Ishikawa (cell line): Measurements from ENCODE around the gene ACSF3.

Source experiments
- CEBPB ChIP-seq: IDR thresholded peaks from 2 replicates; pipeline ENCODE4 v1.6.1; 2012
- CREB1 ChIP-seq: IDR thresholded peaks from 2 replicates; pipeline ENCODE4 v1.6.1; 2012; ENCODE audit warnings: low read depth
- EGR1 ChIP-seq: IDR thresholded peaks from 2 replicates; pipeline ENCODE4 v1.6.1; 2012
- EP300 ChIP-seq: IDR thresholded peaks from 2 replicates; pipeline ENCODE4 v1.6.1; 2012; ENCODE audit warnings: borderline replicate concordance
- FOXM1 ChIP-seq: IDR thresholded peaks from 2 replicates; pipeline ENCODE4 v1.6.1; 2012; ENCODE audit warnings: low read depth, borderline replicate concordance
- NFIC ChIP-seq: IDR thresholded peaks from 2 replicates; pipeline ENCODE4 v1.6.1; 2012
- RAD21 ChIP-seq: IDR thresholded peaks from 2 replicates; pipeline ENCODE4 v1.6.1; 2012; ENCODE audit warnings: low read depth
- TAF1 ChIP-seq: IDR thresholded peaks from 2 replicates; pipeline ENCODE4 v1.6.1; 2012; ENCODE audit warnings: low read depth, mild to moderate bottlenecking
- TCF12 ChIP-seq: IDR thresholded peaks from 2 replicates; pipeline ENCODE4 v1.6.1; 2012; ENCODE audit warnings: low read depth
- TEAD4 ChIP-seq: IDR thresholded peaks from 2 replicates; pipeline ENCODE4 v1.6.1; 2012
- YY1 ChIP-seq: IDR thresholded peaks from 2 replicates; pipeline ENCODE4 v1.6.1; 2012; ENCODE audit warnings: low read depth
- ZBTB7A ChIP-seq: IDR thresholded peaks from 2 replicates; pipeline ENCODE4 v1.6.1; 2012; ENCODE audit warnings: low read depth
- TF ChIP-seq, protein P1 (sequence below): IDR thresholded peaks from 2 replicates; pipeline ENCODE4 v1.6.1; 2012
- TF ChIP-seq, protein P2 (sequence below): IDR thresholded peaks from 2 replicates; pipeline ENCODE4 v1.6.1; 2012; ENCODE audit warnings: low read depth, mild to moderate bottlenecking
- TF ChIP-seq, protein P3 (sequence below): IDR thresholded peaks from 2 replicates; pipeline ENCODE4 v1.6.1; 2012

Gene ACSF3

DNA sequence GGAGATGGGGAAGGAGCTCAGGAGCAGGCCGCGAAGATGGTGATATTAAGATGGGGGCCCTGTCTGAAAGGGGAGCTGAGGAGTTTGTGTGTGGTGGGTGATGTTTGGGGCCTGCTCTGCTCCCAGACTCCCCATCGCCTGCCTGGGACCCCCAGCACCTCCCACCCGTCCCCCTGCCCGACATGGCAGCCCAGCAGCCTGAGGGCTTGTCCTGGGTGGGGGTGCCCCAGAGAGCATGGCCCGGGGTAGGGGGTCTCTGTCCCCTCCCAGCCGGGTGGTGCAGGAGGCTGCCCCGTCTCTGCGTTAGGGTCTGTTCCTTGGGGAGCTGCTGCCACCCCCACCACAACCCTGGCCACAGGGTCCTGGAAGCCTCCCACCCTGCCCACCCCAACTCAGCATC is 83.1 kb downstream of the ACSF3 start:
- TF ChIP-seq EP300 (no peak), CEBPB (no peak), FOXM1 (no peak), TCF12 (no peak), TEAD4 (no peak), EGR1 (no peak), TAF1 (no peak), CREB1 (no peak), ZBTB7A (no peak), NFIC (no peak)
- TF ChIP-seq, protein P1, sequence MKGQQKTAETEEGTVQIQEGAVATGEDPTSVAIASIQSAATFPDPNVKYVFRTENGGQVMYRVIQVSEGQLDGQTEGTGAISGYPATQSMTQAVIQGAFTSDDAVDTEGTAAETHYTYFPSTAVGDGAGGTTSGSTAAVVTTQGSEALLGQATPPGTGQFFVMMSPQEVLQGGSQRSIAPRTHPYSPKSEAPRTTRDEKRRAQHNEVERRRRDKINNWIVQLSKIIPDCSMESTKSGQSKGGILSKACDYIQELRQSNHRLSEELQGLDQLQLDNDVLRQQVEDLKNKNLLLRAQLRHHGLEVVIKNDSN: no peak
- TF ChIP-seq, protein P2, sequence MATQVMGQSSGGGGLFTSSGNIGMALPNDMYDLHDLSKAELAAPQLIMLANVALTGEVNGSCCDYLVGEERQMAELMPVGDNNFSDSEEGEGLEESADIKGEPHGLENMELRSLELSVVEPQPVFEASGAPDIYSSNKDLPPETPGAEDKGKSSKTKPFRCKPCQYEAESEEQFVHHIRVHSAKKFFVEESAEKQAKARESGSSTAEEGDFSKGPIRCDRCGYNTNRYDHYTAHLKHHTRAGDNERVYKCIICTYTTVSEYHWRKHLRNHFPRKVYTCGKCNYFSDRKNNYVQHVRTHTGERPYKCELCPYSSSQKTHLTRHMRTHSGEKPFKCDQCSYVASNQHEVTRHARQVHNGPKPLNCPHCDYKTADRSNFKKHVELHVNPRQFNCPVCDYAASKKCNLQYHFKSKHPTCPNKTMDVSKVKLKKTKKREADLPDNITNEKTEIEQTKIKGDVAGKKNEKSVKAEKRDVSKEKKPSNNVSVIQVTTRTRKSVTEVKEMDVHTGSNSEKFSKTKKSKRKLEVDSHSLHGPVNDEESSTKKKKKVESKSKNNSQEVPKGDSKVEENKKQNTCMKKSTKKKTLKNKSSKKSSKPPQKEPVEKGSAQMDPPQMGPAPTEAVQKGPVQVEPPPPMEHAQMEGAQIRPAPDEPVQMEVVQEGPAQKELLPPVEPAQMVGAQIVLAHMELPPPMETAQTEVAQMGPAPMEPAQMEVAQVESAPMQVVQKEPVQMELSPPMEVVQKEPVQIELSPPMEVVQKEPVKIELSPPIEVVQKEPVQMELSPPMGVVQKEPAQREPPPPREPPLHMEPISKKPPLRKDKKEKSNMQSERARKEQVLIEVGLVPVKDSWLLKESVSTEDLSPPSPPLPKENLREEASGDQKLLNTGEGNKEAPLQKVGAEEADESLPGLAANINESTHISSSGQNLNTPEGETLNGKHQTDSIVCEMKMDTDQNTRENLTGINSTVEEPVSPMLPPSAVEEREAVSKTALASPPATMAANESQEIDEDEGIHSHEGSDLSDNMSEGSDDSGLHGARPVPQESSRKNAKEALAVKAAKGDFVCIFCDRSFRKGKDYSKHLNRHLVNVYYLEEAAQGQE: no peak

DNA sequence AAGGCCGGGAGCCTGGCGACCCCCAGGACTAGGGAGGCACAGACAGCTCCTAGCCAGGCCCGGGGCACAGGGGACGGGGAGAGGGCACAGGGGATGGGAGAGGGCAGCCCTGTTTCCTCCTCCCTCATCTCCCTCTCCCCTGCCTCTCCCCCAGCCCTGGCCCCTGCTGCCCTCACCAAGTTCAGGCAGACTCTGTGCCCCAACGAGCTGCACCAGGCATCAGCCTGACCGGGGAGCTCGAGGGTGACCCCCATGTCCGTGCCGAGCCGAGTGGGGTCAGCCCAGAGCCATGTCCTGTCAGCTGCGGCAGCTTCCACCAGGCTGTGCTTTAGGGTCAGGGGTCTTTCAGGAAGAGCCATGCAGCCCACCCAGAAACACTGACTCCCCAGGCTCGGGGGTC is 83.8 kb downstream of the ACSF3 start:
- TF ChIP-seq FOXM1: no peak
- no peak for TF ChIP-seq TCF12
- no peak for TF ChIP-seq TAF1
- TF ChIP-seq TEAD4: no peak
- no peak for TF ChIP-seq CREB1
- TF ChIP-seq, protein P1: no peak
- TF ChIP-seq NFIC: no peak
- TF ChIP-seq ZBTB7A: no peak
- no peak for TF ChIP-seq EP300
- no peak for TF ChIP-seq RAD21
- TF ChIP-seq EGR1: no peak
- TF ChIP-seq, protein P3, sequence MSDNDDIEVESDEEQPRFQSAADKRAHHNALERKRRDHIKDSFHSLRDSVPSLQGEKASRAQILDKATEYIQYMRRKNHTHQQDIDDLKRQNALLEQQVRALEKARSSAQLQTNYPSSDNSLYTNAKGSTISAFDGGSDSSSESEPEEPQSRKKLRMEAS: no peak
- TF ChIP-seq, protein P2: no peak

DNA sequence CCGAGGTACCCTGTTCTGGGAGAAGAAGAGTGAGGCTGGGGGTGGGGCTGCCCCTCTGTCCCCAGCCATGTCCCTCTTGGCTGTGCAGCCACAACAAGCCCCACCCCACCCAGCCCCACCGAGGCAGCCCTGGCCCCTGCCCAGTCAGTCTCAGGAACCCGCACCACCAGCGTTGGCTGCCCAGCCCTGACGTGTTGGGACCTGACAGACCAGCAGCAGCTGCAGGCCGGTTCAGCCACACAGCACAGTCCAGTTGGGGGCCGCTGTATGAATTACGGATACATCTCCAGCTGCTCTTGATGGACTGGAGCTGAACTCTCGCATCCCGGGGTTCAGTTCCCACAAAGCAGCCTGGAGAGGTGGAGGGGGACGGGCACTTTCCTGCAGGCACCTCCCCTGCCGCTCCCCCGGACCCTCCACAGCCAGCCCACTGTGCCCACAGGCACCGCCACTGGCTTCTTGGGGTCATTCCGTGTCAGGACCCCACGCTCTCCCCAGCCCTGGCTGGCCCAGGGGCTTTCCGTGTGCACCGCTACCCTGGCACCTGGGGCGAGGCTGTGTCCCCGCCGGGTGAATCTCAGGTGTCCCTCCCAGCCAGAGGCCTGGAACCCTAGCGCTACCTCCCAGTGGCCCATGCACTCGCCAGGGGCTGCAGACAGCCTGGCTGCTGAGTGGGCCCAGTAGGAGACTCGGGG is 84.9 kb downstream of the ACSF3 start:
- TF ChIP-seq YY1 (no peak), RAD21 (no peak), ZBTB7A (no peak), TAF1 (no peak), TEAD4 (no peak), EP300 (no peak), FOXM1 (no peak), CEBPB (no peak), EGR1 (no peak), NFIC (no peak), CREB1 (no peak)
- TF ChIP-seq, protein P1: no peak
- TF ChIP-seq, protein P2: no peak

DNA sequence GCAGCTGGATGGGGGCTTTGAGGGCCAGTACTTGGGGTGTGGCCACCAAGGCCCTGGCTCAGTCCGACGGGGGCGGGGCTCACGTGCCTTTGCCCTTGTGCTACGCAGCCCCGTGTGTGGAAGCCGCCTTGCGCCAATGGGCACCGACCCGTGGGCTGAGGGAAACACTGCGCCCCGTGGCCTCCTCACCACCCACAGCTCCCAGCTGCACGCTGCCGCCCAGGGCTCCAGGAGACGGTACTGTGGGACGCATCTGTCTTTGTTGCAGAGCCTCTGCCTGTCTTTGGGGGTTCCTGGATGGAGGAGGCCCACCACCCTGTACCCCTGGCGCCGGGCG is 85.5 kb downstream of the ACSF3 start:
- TF ChIP-seq RAD21 (no peak), CEBPB (no peak), TAF1 (no peak), NFIC (no peak), FOXM1 (no peak), TEAD4 (no peak), TCF12 (no peak)
